GM23248 (cell line): ENCODE measurements around the gene C2orf81.

Experiments
- EZH2 ChIP-seq: fragments of 200-600 bp; sonication (generic); IDR thresholded peaks from 2 replicates; pipeline ENCODE4 v1.6.1; 2018; ENCODE audit warnings: antibody characterized with exemption, mild to moderate bottlenecking; ENCODE audit not compliant: insufficient read depth, poor library complexity, severe bottlenecking
- EZH2phosphoT487 ChIP-seq: fragments of 200-600 bp; sonication (generic); IDR thresholded peaks from 2 replicates; pipeline ENCODE4 v1.6.1; 2018; ENCODE audit warnings: antibody characterized with exemption, moderate library complexity, mild to moderate bottlenecking, low read depth; ENCODE audit not compliant: insufficient read depth

DNA sequence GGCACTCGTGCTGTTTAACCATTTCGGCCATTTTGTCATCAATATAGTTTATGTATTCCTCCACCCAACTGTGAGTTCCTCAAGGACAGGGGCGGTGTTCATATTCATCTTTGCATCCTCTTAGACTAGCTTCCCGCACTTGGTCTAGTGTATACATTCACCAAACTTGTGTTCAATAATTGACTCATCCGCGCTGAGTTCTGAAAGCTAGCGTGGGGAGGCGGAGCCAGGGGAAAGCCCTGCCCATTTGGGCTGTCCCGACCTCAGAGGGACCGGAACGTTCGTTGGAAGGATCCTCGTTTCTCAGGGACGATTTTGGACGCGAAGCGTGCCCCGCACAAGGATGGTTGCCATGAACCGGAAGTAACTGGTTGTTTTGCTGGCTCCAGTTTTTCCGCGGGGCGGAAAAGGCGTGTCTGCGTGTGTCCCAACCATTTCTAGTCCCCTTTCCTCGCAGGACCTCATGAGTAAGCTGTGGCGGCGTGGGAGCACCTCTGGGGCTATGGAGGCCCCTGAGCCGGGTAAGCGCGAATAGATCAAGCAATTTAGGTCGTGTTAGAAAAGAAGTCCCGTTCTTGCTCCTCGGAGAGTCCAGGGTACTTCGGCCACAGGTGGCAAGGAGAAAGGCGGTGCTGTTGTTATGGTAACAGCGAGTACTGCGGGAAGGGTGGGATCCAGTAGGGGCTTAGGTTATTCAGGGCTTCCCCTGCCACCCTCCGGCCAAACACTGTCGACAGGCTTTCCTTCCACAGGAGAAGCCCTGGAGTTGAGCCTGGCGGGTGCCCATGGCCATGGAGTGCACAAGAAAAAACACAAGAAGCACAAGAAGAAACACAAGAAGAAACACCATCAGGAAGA lies 33.5 kb upstream of the C2orf81 start, which contains the start of gene INO80B:
- TF ChIP-seq EZH2: no peak
- TF ChIP-seq EZH2phosphoT487: no peak
